ENCODE data around the gene C1QTNF9B. TPM values are rescaled to one million over a fixed set of nuclear protein-coding genes. Genes with fewer than 3 reads are reported as not detected.

C1QTNF9B gene
- total RNA-seq, 4 donors from 2014 or later: 0.27 to 1.1 (median 0.58) TPM; not detected in 1

GRCh38 chr13:23850134-23850533 is 47.2 kb downstream of the C1QTNF9B start:
- ATAC-seq (no peak), DNase-seq (no peak)
- Histone ChIP-seq H3K4me1 (peaks cover 0 to 5% of the 10 kb centered on the region in 2 donors), H3K36me3 (no peaks in the 10 kb centered on the region), H3K27ac (no peak overlapping the region), H3K4me3 (no peak overlapping the region), H3K9me3 (no peaks in the 10 kb centered on the region), H3K27me3 (no peaks in the 10 kb centered on the region)
- no peak for TF ChIP-seq POLR2A (IDR thresholded peaks at IDR 0.05)
- in situ Hi-C loops (cut with MboI; ENCODE audit: low sequenced_read_pairs in 4 of 4) (loop anchor here in 1 of 4 donors (25.0 kb wide), 1 partner anchor 263 kb away; no protein-coding TSS in a partner anchor), intact Hi-C loops (cut with DNase I; ENCODE audit: low total_unique reads) (no loop called here)

- H3K9me3 ChIP-seq: no peaks in the 10 kb centered on the region
- no peaks in the 10 kb centered on the region for H3K36me3 ChIP-seq
- no peaks in the 10 kb centered on the region for H3K27me3 ChIP-seq
- in situ Hi-C loops (cut with MboI; ENCODE audit: low sequenced_read_pairs in 4 of 4): loop anchor here in 1 of 4 donors (25.0 kb wide), 1 partner anchor 262 kb away; no protein-coding TSS in a partner anchor
- H3K27ac ChIP-seq: no peak overlapping the region
- intact Hi-C loops (cut with DNase I; ENCODE audit: low total_unique reads): no loop called here
- H3K4me3 ChIP-seq: no peak overlapping the region
- DNase-seq (no peak), ATAC-seq (no peak)
- TF ChIP-seq CTCF (IDR thresholded peaks at IDR 0.05 in 4 of 5, conservative IDR thresholded peaks at IDR 0.05 in 1 of 5): no peak
- no peak for TF ChIP-seq POLR2A (IDR thresholded peaks at IDR 0.05)
- H3K4me1 ChIP-seq: peaks cover 0 to 5% of the 10 kb centered on the region in 2 donors
These were observed 47.6 kb downstream of the C1QTNF9B start for GRCh38 chr13:23849670-23850069.

- ATAC-seq (no peak), DNase-seq (no peak)
- in situ Hi-C loops (cut with MboI; ENCODE audit: low sequenced_read_pairs in 4 of 4): no loop called here
- peaks cover 0 to 5% of the 10 kb centered on the region in 2 donors for H3K4me1 ChIP-seq
- no peaks in the 10 kb centered on the region for H3K9me3 ChIP-seq
- no peak overlapping the region for H3K27ac ChIP-seq
- H3K27me3 ChIP-seq: no peaks in the 10 kb centered on the region
- intact Hi-C loops (cut with DNase I; ENCODE audit: low total_unique reads): no loop called here
- no peaks in the 10 kb centered on the region for H3K36me3 ChIP-seq
- no peak overlapping the region for H3K4me3 ChIP-seq
- TF ChIP-seq POLR2A (IDR thresholded peaks at IDR 0.05): no peak
- TF ChIP-seq CTCF (IDR thresholded peaks at IDR 0.05 in 4 of 5, conservative IDR thresholded peaks at IDR 0.05 in 1 of 5): no peak
These were observed 48.6 kb downstream of the C1QTNF9B start for GRCh38 chr13:23848646-23849141.

- TF ChIP-seq POLR2A (IDR thresholded peaks at IDR 0.05) (no peak), CTCF (IDR thresholded peaks at IDR 0.05 in 4 of 5, conservative IDR thresholded peaks at IDR 0.05 in 1 of 5) (no peak)
- Histone ChIP-seq H3K36me3 (no peaks in the 10 kb centered on the region), H3K4me3 (no peak overlapping the region), H3K4me1 (peaks cover 0 to 5% of the 10 kb centered on the region in 2 donors), H3K27me3 (no peaks in the 10 kb centered on the region), H3K9me3 (no peaks in the 10 kb centered on the region), H3K27ac (no peak overlapping the region)
- in situ Hi-C loops (cut with MboI; ENCODE audit: low sequenced_read_pairs in 4 of 4) (no loop called here), intact Hi-C loops (cut with DNase I; ENCODE audit: low total_unique reads) (no loop called here)
- ATAC-seq (no peak), DNase-seq (no peak)
These were observed 49.3 kb downstream of the C1QTNF9B start for GRCh38 chr13:23848019-23848418.

- no peaks in the 10 kb centered on the region for H3K9me3 ChIP-seq
- in situ Hi-C loops (cut with MboI; ENCODE audit: low sequenced_read_pairs in 4 of 4) (no loop called here), intact Hi-C loops (cut with DNase I; ENCODE audit: low total_unique reads) (no loop called here)
These were observed 49.8 kb downstream of the C1QTNF9B start for GRCh38 chr13:23847497-23847896.

More at GRCh38 chr13:23847497-23847896, 49.8 kb downstream of the C1QTNF9B start:
- no peak overlapping the region for H3K27ac ChIP-seq
- ATAC-seq (no peak), DNase-seq (no peak)
- H3K4me1 ChIP-seq: peaks cover 0 to 5% of the 10 kb centered on the region in 2 donors
- no peaks in the 10 kb centered on the region for H3K36me3 ChIP-seq
- no peak overlapping the region for H3K4me3 ChIP-seq
- H3K27me3 ChIP-seq: no peaks in the 10 kb centered on the region
- TF ChIP-seq CTCF (IDR thresholded peaks at IDR 0.05 in 4 of 5, conservative IDR thresholded peaks at IDR 0.05 in 1 of 5) (no peak), POLR2A (IDR thresholded peaks at IDR 0.05) (no peak)

All from gastrocnemius medialis (tissue), 4 donors.